Neural cell (in vitro differentiated cells): ENCODE data around the gene CFAP43. TPM values are rescaled to one million over a fixed set of nuclear protein-coding genes. Genes with fewer than 3 reads are reported as not detected.

ENCODE experiments used
- H2AFZ ChIP-seq: fragments of 200-600, 300-800 bp; sonication (generic), shearing (Covaris generic); 2 replicates; pipeline ENCODE4 v1.6.0; 2014; ENCODE audit warnings: low read depth, mild to moderate bottlenecking, antibody characterized with exemption, low read length, moderate library complexity
- H3F3A ChIP-seq: fragments of 200-600 bp; shearing (Covaris generic); 2 replicates; pipeline ENCODE4 v1.6.1; 2016; ENCODE audit warnings: mild to moderate bottlenecking, moderate library complexity, mixed read lengths, antibody characterized with exemption, low read length; ENCODE audit not compliant: insufficient read depth, poor library complexity, severe bottlenecking
- H3K27ac ChIP-seq: fragments of 200-600, 300-800 bp; sonication (generic), shearing (Covaris generic); 2 replicates; pipeline ENCODE4 v1.5.1; 2014; ENCODE audit warnings: mild to moderate bottlenecking, low read length, moderate library complexity
- H3K27me3 ChIP-seq: fragments of 300-800, 200-600 bp; sonication (generic), shearing (Covaris generic); 2 replicates; pipeline ENCODE4 v1.6.0; 2014; ENCODE audit warnings: mild to moderate bottlenecking, low read depth, low read length, moderate library complexity; ENCODE audit not compliant: insufficient read depth
- H3K36me3 ChIP-seq: fragments of 300-800, 200-600 bp; sonication (generic), shearing (Covaris generic); 2 replicates; pipeline ENCODE4 v1.5.1; 2014; ENCODE audit warnings: mild to moderate bottlenecking, antibody characterized with exemption, low read length, moderate library complexity; ENCODE audit not compliant: insufficient read depth
- H3K4me2 ChIP-seq: fragments of 300-800, 200-600 bp; sonication (generic), shearing (Covaris generic); 2 replicates; pipeline ENCODE4 v1.6.0; 2014; ENCODE audit warnings: mild to moderate bottlenecking, low read length
- H3K4me3 ChIP-seq: fragments of 300-800, 200-600 bp; sonication (generic), shearing (Covaris generic); 2 replicates; pipeline ENCODE4 v1.5.1; 2014; ENCODE audit warnings: mild to moderate bottlenecking, low read length, moderate library complexity
- H3K79me2 ChIP-seq: fragments of 200-600 bp; shearing (Covaris generic); replicated peaks from 2 replicates; pipeline ENCODE4 v1.6.0; 2014; ENCODE audit warnings: mild to moderate bottlenecking, low read length, moderate library complexity; ENCODE audit not compliant: insufficient read depth
- H3K9ac ChIP-seq: fragments of 300-800, 200-600 bp; sonication (generic), shearing (Covaris generic); 2 replicates; pipeline ENCODE4 v1.6.1; 2016; ENCODE audit warnings: mild to moderate bottlenecking, low read length, mixed read lengths
- H3K9me2 ChIP-seq: fragments of 200-600 bp; shearing (Covaris generic); 2 replicates; pipeline ENCODE4 v1.6.1; 2016; ENCODE audit warnings: mild to moderate bottlenecking, low read length, mixed read lengths; ENCODE audit not compliant: insufficient read depth
- H3K9me3 ChIP-seq: fragments of 200-600, 300-800 bp; sonication (generic), shearing (Covaris generic); 2 replicates; pipeline ENCODE4 v1.6.1; 2016; ENCODE audit warnings: mild to moderate bottlenecking, mixed run types, low read length, moderate library complexity, mixed read lengths
- H4K20me1 ChIP-seq: fragments of 200-600 bp; shearing (Covaris generic); 2 replicates; pipeline ENCODE4 v1.6.1; 2016; ENCODE audit warnings: mild to moderate bottlenecking, mixed run types; ENCODE audit not compliant: insufficient read depth
- EP300 ChIP-seq: fragments of 450-650 bp; conservative IDR thresholded peaks from 2 replicates; pipeline ENCODE4 v1.6.1; 2014; ENCODE audit warnings: antibody characterized with exemption, mild to moderate bottlenecking, moderate library complexity; ENCODE audit not compliant: poor library complexity, severe bottlenecking
- EZH2 ChIP-seq: fragments of 200-600, 300-800 bp; shearing (Covaris generic), sonication (generic); IDR thresholded peaks from 2 replicates; pipeline ENCODE4 v1.6.1; 2014; ENCODE audit warnings: antibody characterized with exemption, low read length, borderline replicate concordance, mild to moderate bottlenecking; ENCODE audit not compliant: insufficient read depth, poor library complexity, severe bottlenecking
- MXI1 ChIP-seq: fragments of 450-650 bp; conservative IDR thresholded peaks from 2 replicates; pipeline ENCODE4 v1.6.1; 2014; ENCODE audit warnings: antibody characterized with exemption, mild to moderate bottlenecking; ENCODE audit not compliant: poor library complexity, severe bottlenecking
- POLR2AphosphoS5 ChIP-seq: IDR thresholded peaks from 2 replicates; pipeline ENCODE4 v1.6.1; 2012
- RAD21 ChIP-seq: fragments of 450-650 bp; conservative IDR thresholded peaks from 2 replicates; pipeline ENCODE4 v1.6.1; 2014; ENCODE audit warnings: antibody characterized with exemption, mild to moderate bottlenecking, moderate library complexity
- REST ChIP-seq: IDR thresholded peaks from 2 replicates; pipeline ENCODE4 v1.6.1; 2012; ENCODE audit warnings: borderline replicate concordance
- SMC3 ChIP-seq: fragments of 450-650 bp; conservative IDR thresholded peaks from 2 replicates; pipeline ENCODE4 v1.6.1; 2014; ENCODE audit warnings: antibody characterized with exemption, mild to moderate bottlenecking, moderate library complexity; ENCODE audit not compliant: poor library complexity
- TAF1 ChIP-seq: IDR thresholded peaks from 2 replicates; pipeline ENCODE4 v1.6.1; 2012; ENCODE audit warnings: low read depth
- polyA plus RNA-seq: library from polyadenylated mRNA; depleted of rRNA; stranded (reverse); fragments of >200 nt; gene quantifications from 2 replicates; pipeline ENCODE4 v1.2.3, GENCODE V29; 2014
- TF ChIP-seq, protein P1 (sequence below): fragments of 450-650 bp; IDR thresholded peaks from 2 replicates; pipeline ENCODE4 v1.5.1; 2014; ENCODE audit warnings: antibody characterized with exemption, mild to moderate bottlenecking, moderate library complexity; ENCODE audit not compliant: poor library complexity, severe bottlenecking

CFAP43 gene
- polyA plus RNA-seq, 1 donor from 2014 or later = 5.0 TPM

DNA sequence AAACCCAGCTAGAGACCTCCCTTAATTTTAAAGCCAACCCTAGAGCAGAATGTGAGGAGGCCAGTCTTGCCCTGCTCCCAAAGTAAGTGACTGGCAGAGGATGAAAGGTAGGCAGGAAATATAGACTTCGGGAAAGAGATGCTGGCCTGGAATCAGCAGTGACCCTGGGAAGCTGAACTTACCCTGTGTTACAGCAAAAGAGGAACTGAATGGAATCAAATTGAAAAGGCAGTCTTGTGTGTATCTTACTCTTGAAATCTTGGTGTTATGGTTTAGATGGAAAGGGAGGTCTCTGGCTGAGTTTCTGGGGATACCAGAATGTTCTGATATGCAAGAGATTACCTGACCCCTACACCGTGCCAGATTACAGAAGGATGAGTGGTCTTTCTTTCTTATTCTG, 7.9 kb upstream of the CFAP43 start:
- TF ChIP-seq MXI1 = no peak
- no peaks in the 10 kb centered on the region for H4K20me1 ChIP-seq
- no peak overlapping the region for H3K4me2 ChIP-seq
- no peaks in the 10 kb centered on the region for H3K27me3 ChIP-seq
- H3F3A ChIP-seq = no peaks in the 10 kb centered on the region
- H3K9me2 ChIP-seq = no peaks in the 10 kb centered on the region
- no peaks in the 10 kb centered on the region for H3K9me3 ChIP-seq
- H3K36me3 ChIP-seq = no peaks in the 10 kb centered on the region
- no peak overlapping the region for H3K9ac ChIP-seq
- H3K79me2 ChIP-seq = no peaks in the 10 kb centered on the region
- H2AFZ ChIP-seq = no peak overlapping the region
- H3K4me3 ChIP-seq = no peak overlapping the region
- H3K27ac ChIP-seq = no peak overlapping the region

GRCh38 chr10:104235801-104236200, 3.6 kb upstream of the CFAP43 start:
- H3K9me3 ChIP-seq = no peaks in the 10 kb centered on the region
- H3K79me2 ChIP-seq = no peaks in the 10 kb centered on the region
- H3K27me3 ChIP-seq = no peaks in the 10 kb centered on the region
- H3K9ac ChIP-seq = no peak overlapping the region
- H3K36me3 ChIP-seq = no peaks in the 10 kb centered on the region
- H4K20me1 ChIP-seq = no peaks in the 10 kb centered on the region
- H3K4me3 ChIP-seq = no peak overlapping the region
- no peak overlapping the region for H3K4me2 ChIP-seq
- no peaks in the 10 kb centered on the region for H3K9me2 ChIP-seq
- no peaks in the 10 kb centered on the region for H3F3A ChIP-seq
- no peak for TF ChIP-seq EP300
- TF ChIP-seq REST = no peak
- TF ChIP-seq MXI1 = no peak
- no peak for TF ChIP-seq EZH2
- TF ChIP-seq, protein P1, sequence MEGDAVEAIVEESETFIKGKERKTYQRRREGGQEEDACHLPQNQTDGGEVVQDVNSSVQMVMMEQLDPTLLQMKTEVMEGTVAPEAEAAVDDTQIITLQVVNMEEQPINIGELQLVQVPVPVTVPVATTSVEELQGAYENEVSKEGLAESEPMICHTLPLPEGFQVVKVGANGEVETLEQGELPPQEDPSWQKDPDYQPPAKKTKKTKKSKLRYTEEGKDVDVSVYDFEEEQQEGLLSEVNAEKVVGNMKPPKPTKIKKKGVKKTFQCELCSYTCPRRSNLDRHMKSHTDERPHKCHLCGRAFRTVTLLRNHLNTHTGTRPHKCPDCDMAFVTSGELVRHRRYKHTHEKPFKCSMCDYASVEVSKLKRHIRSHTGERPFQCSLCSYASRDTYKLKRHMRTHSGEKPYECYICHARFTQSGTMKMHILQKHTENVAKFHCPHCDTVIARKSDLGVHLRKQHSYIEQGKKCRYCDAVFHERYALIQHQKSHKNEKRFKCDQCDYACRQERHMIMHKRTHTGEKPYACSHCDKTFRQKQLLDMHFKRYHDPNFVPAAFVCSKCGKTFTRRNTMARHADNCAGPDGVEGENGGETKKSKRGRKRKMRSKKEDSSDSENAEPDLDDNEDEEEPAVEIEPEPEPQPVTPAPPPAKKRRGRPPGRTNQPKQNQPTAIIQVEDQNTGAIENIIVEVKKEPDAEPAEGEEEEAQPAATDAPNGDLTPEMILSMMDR = no peak
- no peak for TF ChIP-seq SMC3
- H2AFZ ChIP-seq = no peak overlapping the region
- no peak overlapping the region for H3K27ac ChIP-seq

- H3K9me3 ChIP-seq = no peaks in the 10 kb centered on the region
- H3K9ac ChIP-seq = no peak overlapping the region
- H2AFZ ChIP-seq = no peak overlapping the region
- H3K79me2 ChIP-seq = no peaks in the 10 kb centered on the region
- H3K4me3 ChIP-seq = no peak overlapping the region
- no peaks in the 10 kb centered on the region for H3K27me3 ChIP-seq
- H3K4me2 ChIP-seq = no peak overlapping the region
- no peaks in the 10 kb centered on the region for H4K20me1 ChIP-seq
- H3K36me3 ChIP-seq = no peaks in the 10 kb centered on the region
- H3F3A ChIP-seq = no peaks in the 10 kb centered on the region
- no peaks in the 10 kb centered on the region for H3K9me2 ChIP-seq
- no peak overlapping the region for H3K27ac ChIP-seq
- TF ChIP-seq SMC3 (no peak), TAF1 (no peak), EZH2 (no peak), EP300 (no peak), REST (no peak), RAD21 (no peak), MXI1 (no peak), POLR2AphosphoS5 (no peak)
- TF ChIP-seq, protein P1 = no peak
These were observed 2.8 kb upstream of the CFAP43 start for GRCh38 chr10:104234934-104235333.
